ENCODE results near the gene PPFIBP1.

Gene PPFIBP1

GRCh38 chr12:27499377-27499776 is 24.6 kb upstream of the PPFIBP1 start:
- TF ChIP-seq, protein P1, sequence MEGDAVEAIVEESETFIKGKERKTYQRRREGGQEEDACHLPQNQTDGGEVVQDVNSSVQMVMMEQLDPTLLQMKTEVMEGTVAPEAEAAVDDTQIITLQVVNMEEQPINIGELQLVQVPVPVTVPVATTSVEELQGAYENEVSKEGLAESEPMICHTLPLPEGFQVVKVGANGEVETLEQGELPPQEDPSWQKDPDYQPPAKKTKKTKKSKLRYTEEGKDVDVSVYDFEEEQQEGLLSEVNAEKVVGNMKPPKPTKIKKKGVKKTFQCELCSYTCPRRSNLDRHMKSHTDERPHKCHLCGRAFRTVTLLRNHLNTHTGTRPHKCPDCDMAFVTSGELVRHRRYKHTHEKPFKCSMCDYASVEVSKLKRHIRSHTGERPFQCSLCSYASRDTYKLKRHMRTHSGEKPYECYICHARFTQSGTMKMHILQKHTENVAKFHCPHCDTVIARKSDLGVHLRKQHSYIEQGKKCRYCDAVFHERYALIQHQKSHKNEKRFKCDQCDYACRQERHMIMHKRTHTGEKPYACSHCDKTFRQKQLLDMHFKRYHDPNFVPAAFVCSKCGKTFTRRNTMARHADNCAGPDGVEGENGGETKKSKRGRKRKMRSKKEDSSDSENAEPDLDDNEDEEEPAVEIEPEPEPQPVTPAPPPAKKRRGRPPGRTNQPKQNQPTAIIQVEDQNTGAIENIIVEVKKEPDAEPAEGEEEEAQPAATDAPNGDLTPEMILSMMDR (IDR thresholded peaks at IDR 0.05), result no peak
- no peaks in the 10 kb centered on the region for H3K27me3 Mint-ChIP-seq (ENCODE audit: low read depth, poor library complexity)
- no peaks in the 10 kb centered on the region for H3K9me3 Mint-ChIP-seq
- no peak overlapping the region for H3K27ac Mint-ChIP-seq
- no peak for DNase-seq
- no peak overlapping the region for H3K4me3 Mint-ChIP-seq
- no peaks in the 10 kb centered on the region for H3K4me1 Mint-ChIP-seq
- no peaks in the 10 kb centered on the region for H3K36me3 Mint-ChIP-seq (ENCODE audit: low read depth)

DNA sequence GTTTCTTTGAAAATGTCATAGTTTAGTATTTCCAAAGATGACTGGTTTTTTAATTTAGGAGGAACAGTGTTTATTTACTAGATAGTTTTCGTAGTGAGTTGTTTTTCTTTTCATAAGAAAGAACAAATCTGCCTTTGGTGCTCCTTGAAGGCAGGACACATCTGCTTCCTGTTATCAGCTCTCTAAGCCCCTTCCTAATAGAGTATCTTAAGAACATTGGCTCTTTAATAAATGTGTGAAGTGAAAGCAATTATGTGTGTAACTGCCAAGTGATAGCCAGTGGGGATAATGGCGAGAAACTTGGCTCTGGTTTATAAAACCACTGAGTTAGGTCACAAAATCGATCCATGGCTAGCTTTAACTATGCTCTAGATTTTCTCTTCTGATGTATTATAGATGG is 23.5 kb upstream of the PPFIBP1 start:
- DNase-seq, result no peak
- no peak overlapping the region for H3K4me3 Mint-ChIP-seq
- no peaks in the 10 kb centered on the region for H3K4me1 Mint-ChIP-seq
- H3K27ac Mint-ChIP-seq, result no peak overlapping the region
- no peaks in the 10 kb centered on the region for H3K36me3 Mint-ChIP-seq (ENCODE audit: low read depth)
- H3K9me3 Mint-ChIP-seq, result no peaks in the 10 kb centered on the region
- TF ChIP-seq, protein P1 (IDR thresholded peaks at IDR 0.05), result no peak
- no peaks in the 10 kb centered on the region for H3K27me3 Mint-ChIP-seq (ENCODE audit: low read depth, poor library complexity)

DNA sequence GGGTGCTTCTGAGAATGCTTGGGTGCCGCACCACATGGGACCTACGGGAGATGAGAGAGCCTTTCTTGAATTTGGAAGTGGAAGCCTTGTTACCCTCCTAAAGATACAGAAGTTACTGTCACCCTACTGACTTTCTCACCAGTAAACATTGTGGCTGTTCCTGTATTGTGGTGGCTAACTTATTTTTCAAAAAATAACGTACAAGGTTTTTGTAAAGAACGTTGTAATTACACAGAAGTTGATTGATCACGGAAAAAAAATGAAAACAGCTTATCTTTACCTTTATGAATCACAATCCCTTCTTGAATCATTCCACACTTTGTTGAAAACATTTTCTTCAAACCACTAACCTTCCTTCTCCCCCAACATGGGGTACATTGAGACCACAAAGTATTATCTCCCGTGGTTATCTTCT is 22.0 kb upstream of the PPFIBP1 start:
- TF ChIP-seq, protein P1 (IDR thresholded peaks at IDR 0.05), result no peak
- DNase-seq, result no peak
- H3K9me3 Mint-ChIP-seq, result no peaks in the 10 kb centered on the region
- no peak overlapping the region for H3K27ac Mint-ChIP-seq
- H3K4me1 Mint-ChIP-seq, result no peaks in the 10 kb centered on the region
- H3K27me3 Mint-ChIP-seq (ENCODE audit: low read depth, poor library complexity), result no peaks in the 10 kb centered on the region
- H3K36me3 Mint-ChIP-seq (ENCODE audit: low read depth), result no peaks in the 10 kb centered on the region
- no peak overlapping the region for H3K4me3 Mint-ChIP-seq

DNA sequence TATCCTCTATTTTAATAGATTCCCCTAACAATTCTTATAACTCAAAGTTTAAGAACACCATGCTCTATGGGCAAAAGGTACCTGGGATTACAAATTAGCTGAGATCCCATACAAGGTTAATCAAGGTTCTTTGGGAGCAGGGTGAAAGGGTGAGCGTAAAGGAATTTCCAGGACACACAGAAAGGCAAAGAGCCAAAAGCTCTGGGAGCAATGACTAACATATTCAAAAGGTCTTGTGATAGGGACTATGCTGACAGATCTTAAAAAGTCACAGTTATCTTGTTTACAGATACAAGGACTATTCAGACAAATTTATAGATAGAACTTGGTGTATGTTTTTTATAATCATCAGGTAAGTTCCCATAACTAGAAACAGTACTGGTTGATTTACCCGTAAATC is 19.5 kb upstream of the PPFIBP1 start:
- Mint-ChIP-seq H3K36me3 (ENCODE audit: low read depth) (no peaks in the 10 kb centered on the region), H3K27me3 (ENCODE audit: low read depth, poor library complexity) (no peaks in the 10 kb centered on the region), H3K9me3 (no peaks in the 10 kb centered on the region), H3K27ac (no peak overlapping the region), H3K4me3 (no peak overlapping the region), H3K4me1 (no peaks in the 10 kb centered on the region)
- no peak for DNase-seq
- TF ChIP-seq, protein P1 (IDR thresholded peaks at IDR 0.05), result no peak

DNA sequence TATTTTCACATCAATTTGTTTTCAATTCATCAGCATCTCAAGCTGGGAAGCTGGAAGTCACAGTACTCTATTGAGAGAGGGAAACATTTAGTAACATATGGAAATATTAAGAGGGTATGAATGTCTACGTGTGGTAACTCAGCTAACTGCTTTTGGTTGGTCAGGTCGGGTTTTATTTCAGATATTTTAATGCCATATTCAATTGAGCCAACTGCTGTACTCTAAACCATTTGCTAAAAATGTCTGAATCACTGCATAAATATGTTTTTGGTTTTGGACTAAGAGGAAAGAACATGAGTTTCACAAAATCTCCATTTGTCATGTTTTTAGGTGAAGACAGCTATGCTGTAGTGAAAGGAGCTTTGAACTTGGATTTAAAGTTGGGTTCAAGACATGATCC is 18.9 kb upstream of the PPFIBP1 start:
- no peaks in the 10 kb centered on the region for H3K4me1 Mint-ChIP-seq

DNA sequence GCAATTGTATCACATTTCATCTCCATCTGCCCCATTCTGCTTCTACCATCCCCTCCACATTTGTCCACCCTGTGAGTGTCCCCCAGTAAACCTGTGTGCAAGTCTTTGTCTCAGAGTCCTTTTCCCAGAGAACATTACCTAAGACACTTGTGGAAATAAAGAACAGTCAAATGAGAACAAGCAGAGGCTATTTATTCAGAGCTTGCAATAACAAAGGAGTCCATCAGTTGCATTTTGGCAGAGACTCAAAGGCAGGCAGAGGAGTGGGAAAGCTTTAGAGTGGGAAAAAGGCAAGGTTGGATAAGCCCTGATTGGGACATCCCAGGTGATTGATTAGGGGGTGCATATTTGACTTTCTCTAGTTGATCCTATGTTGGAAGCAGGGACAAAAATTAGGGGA is 18.2 kb upstream of the PPFIBP1 start:
- no peak for DNase-seq
- Mint-ChIP-seq H3K9me3 (no peaks in the 10 kb centered on the region), H3K4me3 (no peak overlapping the region)

More for the DNA sequence above, 18.9 kb upstream of the PPFIBP1 start:
- H3K4me3 Mint-ChIP-seq, result no peak overlapping the region
- H3K27ac Mint-ChIP-seq, result no peak overlapping the region
- no peaks in the 10 kb centered on the region for H3K9me3 Mint-ChIP-seq
- DNase-seq, result no peak
- H3K36me3 Mint-ChIP-seq (ENCODE audit: low read depth), result no peaks in the 10 kb centered on the region
- TF ChIP-seq, protein P1 (IDR thresholded peaks at IDR 0.05), result no peak
- H3K27me3 Mint-ChIP-seq (ENCODE audit: low read depth, poor library complexity), result no peaks in the 10 kb centered on the region

More for the DNA sequence above, 18.2 kb upstream of the PPFIBP1 start:
- Mint-ChIP-seq H3K4me1 (no peaks in the 10 kb centered on the region), H3K27me3 (ENCODE audit: low read depth, poor library complexity) (no peaks in the 10 kb centered on the region), H3K27ac (no peak overlapping the region), H3K36me3 (ENCODE audit: low read depth) (no peaks in the 10 kb centered on the region)
- TF ChIP-seq, protein P1 (IDR thresholded peaks at IDR 0.05), result no peak
